Fibroblast of lung (primary cell): ENCODE results near the gene GGCX.

Experiments
- CTCF ChIP-seq, 2 donors: IDR thresholded peaks in 1 of 2; conservative IDR thresholded peaks in 1 of 2; 1 replicate in 1 of 2; 2 replicates in 1 of 2; pipeline ENCODE4 v1.5.1; 2011 to 2012; ENCODE audit warnings: low read length in 2 of 2, control low read depth in 1 of 2, inconsistent platforms in 1 of 2, low read depth in 1 of 2, mild to moderate bottlenecking in 1 of 2
- EZH2 ChIP-seq: IDR thresholded peaks from 2 replicates; pipeline ENCODE4 v1.5.1; 2012; ENCODE audit warnings: low read length, control low read depth, mild to moderate bottlenecking; ENCODE audit errors: missing control alignments

GRCh38 chr2:85545780-85546240 is 15.5 kb downstream of the GGCX start:
- TF ChIP-seq CTCF (conservative IDR thresholded peaks at IDR 0.05 in 1 of 2, IDR thresholded peaks at IDR 0.05 in 1 of 2; ENCODE audit: low read depth in 1 of 2, low read length in 2 of 2), result no peak
- TF ChIP-seq EZH2, result no peak
